HL-60 (cell line): ENCODE measurements around the gene MED13L.

Source experiments
- GABPA ChIP-seq: IDR thresholded peaks from 2 replicates; pipeline ENCODE4 v1.6.1; 2012; ENCODE audit warnings: low read depth
- TF ChIP-seq, protein P1 (sequence below): IDR thresholded peaks from one replicate; pipeline ENCODE4 v1.5.1; 2011; ENCODE audit warnings: low read length, control low read depth, inconsistent platforms; ENCODE audit not compliant: insufficient read depth

DNA sequence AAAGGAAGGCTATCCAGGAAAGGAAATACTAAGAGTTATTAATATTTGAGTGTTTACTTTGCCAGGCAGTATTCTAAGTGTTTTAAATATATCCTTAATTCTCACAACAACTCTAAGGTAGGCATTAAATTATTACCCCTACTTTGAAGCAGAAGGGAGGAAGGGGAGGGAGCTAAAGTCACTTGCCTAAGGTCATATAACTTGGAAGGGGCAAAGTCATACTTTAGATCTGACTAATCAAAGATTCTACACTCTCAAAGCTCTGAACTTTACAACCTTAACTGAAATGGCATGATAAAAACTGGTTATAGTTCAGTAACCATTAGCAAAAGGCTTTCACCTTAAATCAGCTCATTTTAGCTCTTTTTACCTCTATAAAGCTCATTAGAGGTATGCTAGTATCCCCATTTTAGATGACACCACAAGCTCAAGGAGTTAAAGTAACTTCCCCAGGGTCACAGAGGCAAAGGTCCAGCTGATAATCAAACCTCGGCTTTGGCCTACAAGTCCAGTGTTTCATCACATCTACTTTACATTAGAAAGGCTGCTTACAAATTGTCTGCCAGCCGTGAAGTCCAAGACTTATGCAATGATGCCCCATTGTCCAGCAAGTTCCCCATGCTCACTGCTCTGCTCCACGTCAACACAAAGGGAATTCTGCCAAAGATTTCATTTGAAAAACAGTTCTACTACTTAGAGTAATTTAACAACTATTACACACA lies 223.9 kb downstream of the MED13L start:
- TF ChIP-seq, protein P1, sequence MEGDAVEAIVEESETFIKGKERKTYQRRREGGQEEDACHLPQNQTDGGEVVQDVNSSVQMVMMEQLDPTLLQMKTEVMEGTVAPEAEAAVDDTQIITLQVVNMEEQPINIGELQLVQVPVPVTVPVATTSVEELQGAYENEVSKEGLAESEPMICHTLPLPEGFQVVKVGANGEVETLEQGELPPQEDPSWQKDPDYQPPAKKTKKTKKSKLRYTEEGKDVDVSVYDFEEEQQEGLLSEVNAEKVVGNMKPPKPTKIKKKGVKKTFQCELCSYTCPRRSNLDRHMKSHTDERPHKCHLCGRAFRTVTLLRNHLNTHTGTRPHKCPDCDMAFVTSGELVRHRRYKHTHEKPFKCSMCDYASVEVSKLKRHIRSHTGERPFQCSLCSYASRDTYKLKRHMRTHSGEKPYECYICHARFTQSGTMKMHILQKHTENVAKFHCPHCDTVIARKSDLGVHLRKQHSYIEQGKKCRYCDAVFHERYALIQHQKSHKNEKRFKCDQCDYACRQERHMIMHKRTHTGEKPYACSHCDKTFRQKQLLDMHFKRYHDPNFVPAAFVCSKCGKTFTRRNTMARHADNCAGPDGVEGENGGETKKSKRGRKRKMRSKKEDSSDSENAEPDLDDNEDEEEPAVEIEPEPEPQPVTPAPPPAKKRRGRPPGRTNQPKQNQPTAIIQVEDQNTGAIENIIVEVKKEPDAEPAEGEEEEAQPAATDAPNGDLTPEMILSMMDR: no peak
- no peak for TF ChIP-seq GABPA
